OCI-LY7 (cell line): Measurements from ENCODE around the gene AMPD3.

Source experiments
- EZH2phosphoT487 ChIP-seq: fragments of 200-600 bp; sonication (generic); IDR thresholded peaks from 2 replicates; pipeline ENCODE4 v1.6.1; 2018; ENCODE audit warnings: low read depth, borderline replicate concordance, mild to moderate bottlenecking, mixed run types, antibody characterized with exemption, low read length, moderate library complexity, mixed read lengths
- TF ChIP-seq, protein P1 (sequence below): fragments of 200-600 bp; sonication (generic); conservative IDR thresholded peaks from 2 replicates; pipeline ENCODE4 v1.5.1; 2014; ENCODE audit warnings: mild to moderate bottlenecking, antibody characterized with exemption, low read length, moderate library complexity, mixed read lengths

- TF ChIP-seq, protein P1, sequence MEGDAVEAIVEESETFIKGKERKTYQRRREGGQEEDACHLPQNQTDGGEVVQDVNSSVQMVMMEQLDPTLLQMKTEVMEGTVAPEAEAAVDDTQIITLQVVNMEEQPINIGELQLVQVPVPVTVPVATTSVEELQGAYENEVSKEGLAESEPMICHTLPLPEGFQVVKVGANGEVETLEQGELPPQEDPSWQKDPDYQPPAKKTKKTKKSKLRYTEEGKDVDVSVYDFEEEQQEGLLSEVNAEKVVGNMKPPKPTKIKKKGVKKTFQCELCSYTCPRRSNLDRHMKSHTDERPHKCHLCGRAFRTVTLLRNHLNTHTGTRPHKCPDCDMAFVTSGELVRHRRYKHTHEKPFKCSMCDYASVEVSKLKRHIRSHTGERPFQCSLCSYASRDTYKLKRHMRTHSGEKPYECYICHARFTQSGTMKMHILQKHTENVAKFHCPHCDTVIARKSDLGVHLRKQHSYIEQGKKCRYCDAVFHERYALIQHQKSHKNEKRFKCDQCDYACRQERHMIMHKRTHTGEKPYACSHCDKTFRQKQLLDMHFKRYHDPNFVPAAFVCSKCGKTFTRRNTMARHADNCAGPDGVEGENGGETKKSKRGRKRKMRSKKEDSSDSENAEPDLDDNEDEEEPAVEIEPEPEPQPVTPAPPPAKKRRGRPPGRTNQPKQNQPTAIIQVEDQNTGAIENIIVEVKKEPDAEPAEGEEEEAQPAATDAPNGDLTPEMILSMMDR: no peak
- TF ChIP-seq EZH2phosphoT487: no peak
These were observed 48.9 kb downstream of the AMPD3 start for GRCh38 chr11:10503777-10504480.
